HCT116 (cell line): ENCODE measurements around the gene ITGB6. TPM values are rescaled to one million over a fixed set of nuclear protein-coding genes. Genes with fewer than 3 reads are reported as not detected.
"Not testable (repeated sequence)": the region's sequence is repeated elsewhere in the genome, so short reads cannot be mapped to it uniquely, and the experiment has no call there.

ENCODE experiments used
- ATAC-seq: fragments of 200-7000 bp; cut with Tn5 transposase; 2 replicates; pipeline ENCODE4 v1.9.1; 2020; ENCODE audit warnings: mild to moderate bottlenecking, moderate library complexity
- BruUV-seq: library from RNA; stranded (reverse); fragments of 400-500 nt; replicated peaks from 2 replicates; lab custom pipeline; 2021; lab: Mats Ljungman, UMichigan
- CTCF ChIA-PET: fragments of 300-600 bp; sonication (Branson Sonifier 250); formaldehyde crosslinking; loops from one replicate; lab custom pipeline; 2021; ENCODE audit warnings: antibody characterized with exemption; lab: Charles Lee
- POLR2A ChIA-PET: fragments of 300-600, 350-600 bp; sonication (Branson Sonifier 250); formaldehyde crosslinking; loops from one replicate; lab custom pipeline; 2021; ENCODE audit warnings: antibody characterized with exemption; lab: Charles Lee
- RAD21 ChIA-PET, 2 experiments: fragments of 300-600 bp; sonication (Branson Sonifier 250); formaldehyde crosslinking; loops; one replicate each; lab custom pipeline; 2023; ENCODE audit warnings: low total read pairs in 2 of 2; ENCODE audit not compliant: uncharacterized antibody in 2 of 2, unreplicated experiment in 2 of 2, low non-redundant PET in 1 of 2; lab: Charles Lee
- DNase-seq: peaks from one replicate; pipeline ENCODE4 v3.0.0-alpha.2; 2010; ENCODE audit warnings: low read depth, low spot score
- H2AFZ ChIP-seq: fragments of 200-600 bp; shearing (Covaris generic), sonication (generic); 2 replicates; pipeline ENCODE4 v1.6.1; 2017; ENCODE audit warnings: low read depth, mixed run types, mixed read lengths, antibody characterized with exemption, low read length; ENCODE audit not compliant: poor library complexity, severe bottlenecking
- H3K27ac ChIP-seq: 2 replicates; pipeline ENCODE4 v1.5.1; 2012; ENCODE audit warnings: low read depth, low read length
- H3K27me3 ChIP-seq: fragments of 200-600 bp; sonication (generic); 2 replicates; pipeline ENCODE4 v1.6.1; 2016; ENCODE audit warnings: mixed run types, low read length, mixed read lengths; ENCODE audit not compliant: insufficient read depth
- H3K36me3 ChIP-seq, 2 experiments: fragments of 200-500 bp in 1 of 2; fragments of 200-600 bp in 1 of 2; sonication (Bioruptor generic) in 1 of 2; sonication (generic) in 1 of 2; 2 replicates each; pipeline versions ENCODE4 v1.5.1 to v1.6.1; 2014 to 2016; ENCODE audit warnings: low read length in 2 of 2, inconsistent platforms in 1 of 2, mixed read lengths in 1 of 2, mixed run types in 1 of 2; ENCODE audit not compliant: insufficient read depth in 2 of 2, control insufficient read depth in 1 of 2
- H3K4me1 ChIP-seq, 2 experiments: fragments of 200-600 bp in 1 of 2; sonication (generic) in 1 of 2; 2 replicates each; pipeline versions ENCODE4 v1.5.1 to v1.6.1; 2012 to 2017; ENCODE audit warnings: low read length in 2 of 2, inconsistent platforms in 1 of 2, mild to moderate bottlenecking in 1 of 2, mixed read lengths in 1 of 2, mixed run types in 1 of 2, moderate library complexity in 1 of 2; ENCODE audit not compliant: insufficient read depth in 2 of 2, control insufficient read depth in 1 of 2
- H3K4me2 ChIP-seq: fragments of 200-600 bp; sonication (generic); 2 replicates; pipeline ENCODE4 v1.6.1; 2017; ENCODE audit warnings: mixed run types, low read length, mixed read lengths
- H3K4me3 ChIP-seq, 2 experiments: fragments of 200-600 bp in 1 of 2; sonication (generic) in 1 of 2; replicated peaks in 1 of 2; 2 replicates each; pipeline ENCODE4 v1.5.1; 2011 to 2016; ENCODE audit warnings: low read length in 2 of 2, control low read depth in 1 of 2, low read depth in 1 of 2, mild to moderate bottlenecking in 1 of 2, mixed read lengths in 1 of 2, mixed run types in 1 of 2
- H3K79me2 ChIP-seq: fragments of 200-600 bp; sonication (generic); 2 replicates; pipeline ENCODE4 v1.6.1; 2017; ENCODE audit warnings: mild to moderate bottlenecking, mixed run types, low read length, moderate library complexity, mixed read lengths; ENCODE audit not compliant: insufficient read depth
- H3K9ac ChIP-seq: fragments of 200-600 bp; sonication (generic); 2 replicates; pipeline ENCODE4 v1.6.1; 2016; ENCODE audit warnings: low read length, mixed read lengths
- H3K9me2 ChIP-seq: fragments of 200-600 bp; sonication (generic), shearing (Covaris generic); 2 replicates; pipeline ENCODE4 v1.6.1; 2017; ENCODE audit warnings: mixed run types, mild to moderate bottlenecking, moderate library complexity; ENCODE audit not compliant: insufficient read depth
- H3K9me3 ChIP-seq, 2 experiments: fragments of 200-500 bp in 1 of 2; fragments of 200-600 bp in 1 of 2; sonication (Bioruptor generic) in 1 of 2; sonication (generic) in 1 of 2; 2 replicates each; pipeline ENCODE4 v1.6.1; 2014 to 2017; ENCODE audit warnings: low read length in 2 of 2, mixed read lengths in 2 of 2, inconsistent platforms in 1 of 2, low read depth in 1 of 2, mild to moderate bottlenecking in 1 of 2, mixed run types in 1 of 2, moderate library complexity in 1 of 2; ENCODE audit not compliant: control insufficient read depth in 1 of 2, insufficient read depth in 1 of 2
- H4K20me1 ChIP-seq: fragments of 200-600 bp; sonication (generic), shearing (Covaris generic); 2 replicates; pipeline ENCODE4 v1.6.1; 2017; ENCODE audit warnings: mixed run types, mild to moderate bottlenecking, moderate library complexity; ENCODE audit not compliant: insufficient read depth
- ATF3 ChIP-seq: IDR thresholded peaks from 2 replicates; pipeline ENCODE4 v1.6.1; 2012
- CBX3 ChIP-seq: IDR thresholded peaks from 2 replicates; pipeline ENCODE4 v1.6.1; 2012; ENCODE audit warnings: low read depth
- CEBPB ChIP-seq: IDR thresholded peaks from 2 replicates; pipeline ENCODE4 v1.6.1; 2012; ENCODE audit warnings: low read depth
- EGR1 ChIP-seq: IDR thresholded peaks from 2 replicates; pipeline ENCODE4 v1.6.1; 2012; ENCODE audit warnings: low read depth
- ELF1 ChIP-seq: IDR thresholded peaks from 2 replicates; pipeline ENCODE4 v1.6.1; 2012; ENCODE audit warnings: low read depth, borderline replicate concordance
- EZH2phosphoT487 ChIP-seq: fragments of 200-600 bp; IDR thresholded peaks from 2 replicates; pipeline ENCODE4 v1.6.1; 2018; ENCODE audit warnings: antibody characterized with exemption, borderline replicate concordance
- POLR2A ChIP-seq: IDR thresholded peaks from 2 replicates; pipeline ENCODE4 v1.7.0; 2011; ENCODE audit warnings: borderline replicate concordance; ENCODE audit not compliant: insufficient read depth, insufficient read length; ENCODE audit errors: extremely low read depth
- POLR2AphosphoS5 ChIP-seq: IDR thresholded peaks from 2 replicates; pipeline ENCODE4 v1.6.1; 2011; ENCODE audit warnings: mild to moderate bottlenecking, low read depth, low read length, moderate library complexity
- RAD21 ChIP-seq: IDR thresholded peaks from 2 replicates; pipeline ENCODE4 v1.6.1; 2012; ENCODE audit warnings: low read depth, mild to moderate bottlenecking
- SP1 ChIP-seq: IDR thresholded peaks from 2 replicates; pipeline ENCODE4 v1.6.1; 2012; ENCODE audit warnings: low read depth
- SRF ChIP-seq: IDR thresholded peaks from 2 replicates; pipeline ENCODE4 v1.6.1; 2012; ENCODE audit warnings: low read depth
- ZFX ChIP-seq: fragments of 450-650 bp; IDR thresholded peaks from 2 replicates; pipeline ENCODE4 v1.6.1; 2017
- intact Hi-C: fragments of 100-400 bp; cut with micrococcal nuclease; formaldehyde crosslinking; loops from 2 replicates; pipeline ENCODE4 v1.10.0; 2022
- total RNA-seq: library from RNA; stranded (reverse); gene quantifications from one replicate; pipeline ENCODE4 v1.2.1, GENCODE V29; 2021; ENCODE audit not compliant: unreplicated experiment
- TF ChIP-seq, protein P1 (sequence below): IDR thresholded peaks from 2 replicates; pipeline ENCODE4 v1.6.1; 2011; ENCODE audit warnings: mild to moderate bottlenecking, low read length, moderate library complexity; ENCODE audit not compliant: insufficient replicate concordance; ENCODE audit errors: extremely low read depth

The ITGB6 gene
- total RNA-seq, 1 experiment from 2014 or later = 0.12 TPM

DNA sequence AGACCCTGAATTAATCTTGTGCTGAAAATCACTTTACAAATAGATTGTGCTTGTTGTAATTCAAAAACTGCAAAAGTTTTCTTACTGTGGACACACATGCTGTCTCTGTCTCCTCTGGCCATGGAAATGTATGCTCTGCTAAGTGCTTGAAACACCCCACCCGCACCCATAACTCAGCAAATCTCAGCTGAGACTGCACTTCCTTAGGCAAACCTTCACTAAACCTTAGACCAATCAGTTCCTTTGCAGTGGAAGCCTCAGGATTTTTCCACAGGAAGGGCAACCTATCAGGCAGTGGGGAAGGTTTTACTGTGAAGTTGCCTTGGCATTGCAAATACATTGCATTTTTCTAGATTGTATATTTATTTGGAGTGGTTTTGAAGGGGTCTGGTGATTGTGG, 75.5 kb downstream of the ITGB6 start:
- ChIA-PET POLR2A (no interaction called here), CTCF (interaction anchor here (2.3 kb wide), 1 partner anchor 15 kb away, joined by 10 read pairs; no protein-coding TSS in a partner anchor), RAD21 (no interaction called here)
- H4K20me1 ChIP-seq = no peaks in the 10 kb centered on the region
- intact Hi-C loops = no loop called here
- no peaks in the 10 kb centered on the region for H3K9me2 ChIP-seq
- H3K27me3 ChIP-seq = no peaks in the 10 kb centered on the region
- no peaks in the 10 kb centered on the region for H3K79me2 ChIP-seq
- H2AFZ ChIP-seq = no peak overlapping the region
- H3K4me2 ChIP-seq = no peak overlapping the region
- no TSS peak for BruUV-seq
- H3K4me1 ChIP-seq = no peaks in the 10 kb centered on the region
- DNase-seq (no peak), ATAC-seq (no peak)
- no peak overlapping the region for H3K9ac ChIP-seq
- TF ChIP-seq POLR2AphosphoS5 = no peak
- no peak for TF ChIP-seq CEBPB
- TF ChIP-seq EGR1 = no peak
- no peak for TF ChIP-seq CBX3
- no peak for TF ChIP-seq SRF
- TF ChIP-seq RAD21 = no peak
- TF ChIP-seq, protein P1, sequence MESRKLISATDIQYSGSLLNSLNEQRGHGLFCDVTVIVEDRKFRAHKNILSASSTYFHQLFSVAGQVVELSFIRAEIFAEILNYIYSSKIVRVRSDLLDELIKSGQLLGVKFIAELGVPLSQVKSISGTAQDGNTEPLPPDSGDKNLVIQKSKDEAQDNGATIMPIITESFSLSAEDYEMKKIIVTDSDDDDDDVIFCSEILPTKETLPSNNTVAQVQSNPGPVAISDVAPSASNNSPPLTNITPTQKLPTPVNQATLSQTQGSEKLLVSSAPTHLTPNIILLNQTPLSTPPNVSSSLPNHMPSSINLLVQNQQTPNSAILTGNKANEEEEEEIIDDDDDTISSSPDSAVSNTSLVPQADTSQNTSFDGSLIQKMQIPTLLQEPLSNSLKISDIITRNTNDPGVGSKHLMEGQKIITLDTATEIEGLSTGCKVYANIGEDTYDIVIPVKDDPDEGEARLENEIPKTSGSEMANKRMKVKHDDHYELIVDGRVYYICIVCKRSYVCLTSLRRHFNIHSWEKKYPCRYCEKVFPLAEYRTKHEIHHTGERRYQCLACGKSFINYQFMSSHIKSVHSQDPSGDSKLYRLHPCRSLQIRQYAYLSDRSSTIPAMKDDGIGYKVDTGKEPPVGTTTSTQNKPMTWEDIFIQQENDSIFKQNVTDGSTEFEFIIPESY = no peak
- no peak for TF ChIP-seq SP1
- TF ChIP-seq EZH2phosphoT487 = no peak
- no peak for TF ChIP-seq ELF1
- no peak for TF ChIP-seq ATF3
- no peak for TF ChIP-seq ZFX
- TF ChIP-seq POLR2A = no peak
- H3K9me3 ChIP-seq = no peaks in the 10 kb centered on the region
- H3K27ac ChIP-seq = no peak overlapping the region
- no peaks in the 10 kb centered on the region for H3K36me3 ChIP-seq
- no peak overlapping the region for H3K4me3 ChIP-seq

GRCh38 chr2:160114721-160115120, 85.4 kb downstream of the ITGB6 start:
- H3K4me3 ChIP-seq, H3K27ac ChIP-seq, RAD21 ChIA-PET, H3K36me3 ChIP-seq, POLR2A ChIA-PET, ATAC-seq, H4K20me1 ChIP-seq, DNase-seq, H3K9me3 ChIP-seq, H3K4me1 ChIP-seq, H3K79me2 ChIP-seq, H2AFZ ChIP-seq, H3K9me2 ChIP-seq, H3K4me2 ChIP-seq, BruUV-seq, CTCF ChIA-PET, H3K27me3 ChIP-seq, H3K9ac ChIP-seq: not testable (repeated sequence)
- intact Hi-C loops = loop anchor here (5.0 kb wide), 3 partner anchors 138 to 318 kb away; no protein-coding TSS in a partner anchor
